SU-DHL-6 (cell line): ENCODE measurements around the gene TEX22.

Experiments used
- H2AFZ ChIP-seq: fragments of 200-600 bp; sonication (generic); 2 replicates; pipeline ENCODE4 v1.6.1; 2014; ENCODE audit warnings: low read depth, mild to moderate bottlenecking, moderate library complexity, mixed read lengths, antibody characterized with exemption, low read length; ENCODE audit not compliant: severe bottlenecking
- H3F3A ChIP-seq: fragments of 200-600 bp; shearing (Covaris generic); 2 replicates; pipeline ENCODE4 v1.6.0; 2016; ENCODE audit warnings: antibody characterized with exemption, mild to moderate bottlenecking; ENCODE audit not compliant: insufficient read depth
- H3K27ac ChIP-seq: fragments of 200-600 bp; sonication (generic); 2 replicates; pipeline ENCODE4 v1.5.1; 2016; ENCODE audit warnings: low read depth, mild to moderate bottlenecking, low read length, moderate library complexity, mixed read lengths
- H3K27me3 ChIP-seq: fragments of 200-600 bp; sonication (generic), shearing (Covaris generic); 2 replicates; pipeline ENCODE4 v1.6.0; 2014; ENCODE audit warnings: mild to moderate bottlenecking, low read length
- H3K36me3 ChIP-seq: fragments of 200-600 bp; sonication (generic); 2 replicates; pipeline ENCODE4 v1.6.1; 2014; ENCODE audit warnings: mild to moderate bottlenecking, low read length, mixed read lengths
- H3K4me2 ChIP-seq: fragments of 300-600, 200-600 bp; shearing (Covaris generic), sonication (generic); 2 replicates; pipeline ENCODE4 v1.6.0; 2014; ENCODE audit warnings: low read length, low read depth, mild to moderate bottlenecking; ENCODE audit not compliant: poor library complexity, severe bottlenecking
- H3K4me3 ChIP-seq: fragments of 200-600 bp; sonication (generic); 2 replicates; pipeline ENCODE4 v1.5.1; 2014; ENCODE audit warnings: antibody characterized with exemption, low read length, mild to moderate bottlenecking, mixed read lengths; ENCODE audit not compliant: insufficient read depth, poor library complexity, severe bottlenecking
- H3K79me2 ChIP-seq: fragments of 200-600 bp; sonication (generic); 2 replicates; pipeline ENCODE4 v1.6.1; 2014; ENCODE audit warnings: mild to moderate bottlenecking, low read length, moderate library complexity; ENCODE audit not compliant: insufficient read depth
- H3K9ac ChIP-seq: fragments of 200-600 bp; sonication (generic); 2 replicates; pipeline ENCODE4 v1.7.0; 2014; ENCODE audit warnings: mild to moderate bottlenecking, low read length
- H3K9me2 ChIP-seq: fragments of 200-600 bp; sonication (generic); replicated peaks from 2 replicates; pipeline ENCODE4 v1.6.1; 2014; ENCODE audit warnings: low read length; ENCODE audit not compliant: insufficient read depth
- H3K9me3 ChIP-seq: fragments of 200-600 bp; sonication (generic); 2 replicates; pipeline ENCODE4 v1.6.1; 2014; ENCODE audit warnings: low read length, mixed read lengths; ENCODE audit not compliant: insufficient read depth
- H4K20me1 ChIP-seq: fragments of 200-600 bp; sonication (generic); 2 replicates; pipeline ENCODE4 v1.6.1; 2014; ENCODE audit warnings: low read depth, mild to moderate bottlenecking, antibody characterized with exemption, low read length, moderate library complexity, mixed read lengths
- EZH2phosphoT487 ChIP-seq: fragments of 200-600 bp; sonication (generic), shearing (Covaris generic); conservative IDR thresholded peaks from 2 replicates; pipeline ENCODE4 v1.6.1; 2018; ENCODE audit warnings: mild to moderate bottlenecking, antibody characterized with exemption, low read length, moderate library complexity, mixed read lengths
- TF ChIP-seq, protein P1 (sequence below): fragments of 200-600 bp; sonication (generic); IDR thresholded peaks from one replicate; pipeline ENCODE4 v1.5.1; 2017; ENCODE audit warnings: antibody characterized with exemption, mild to moderate bottlenecking, low read length, moderate library complexity; ENCODE audit not compliant: insufficient read depth, poor library complexity, severe bottlenecking

The TEX22 gene

DNA sequence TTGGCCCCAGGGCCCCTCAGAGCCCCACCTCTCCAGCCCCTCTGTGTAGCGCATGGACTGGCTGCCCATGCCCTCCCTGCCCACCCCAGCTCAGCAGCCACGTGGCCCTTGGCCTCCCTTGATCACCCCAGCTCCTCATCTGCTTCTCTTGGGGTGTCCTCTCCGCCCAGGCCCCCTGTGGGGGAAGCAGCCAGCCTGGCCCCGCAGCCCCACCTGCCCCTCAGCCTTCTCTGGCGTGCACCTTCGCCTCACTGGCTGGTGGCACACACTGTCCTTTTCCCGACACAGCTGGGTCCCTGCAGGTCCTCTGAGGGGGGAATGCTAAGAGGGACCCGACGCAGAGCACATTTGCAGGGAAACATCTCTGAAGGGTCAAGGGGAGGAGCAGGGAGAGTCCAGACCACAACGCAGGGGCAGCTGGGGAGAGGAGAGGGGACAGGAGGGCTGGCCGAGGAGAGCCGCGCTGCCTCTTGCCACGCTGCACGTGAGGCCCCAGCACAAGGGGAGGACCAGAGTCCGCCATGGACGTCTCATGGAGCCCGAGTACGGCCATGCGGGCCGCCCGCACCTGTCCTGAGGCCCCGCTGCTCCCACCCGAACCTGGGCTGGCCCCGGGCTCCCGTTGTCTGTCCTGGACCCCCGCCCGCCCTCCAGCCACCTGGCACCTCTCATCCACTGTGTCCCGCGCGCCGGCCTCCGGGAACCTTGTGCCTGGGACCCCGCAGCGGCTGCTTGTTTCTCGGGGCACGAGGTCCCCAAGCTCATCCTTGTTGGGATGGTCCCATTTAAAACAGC lies 47.7 kb upstream of the TEX22 start:
- Histone ChIP-seq H3K36me3 (no peaks in the 10 kb centered on the region), H3K27me3 (no peaks in the 10 kb centered on the region), H4K20me1 (no peaks in the 10 kb centered on the region), H3K79me2 (no peaks in the 10 kb centered on the region), H3F3A (no peaks in the 10 kb centered on the region), H3K27ac (no peak overlapping the region), H3K9me3 (no peaks in the 10 kb centered on the region), H3K4me2 (no peak overlapping the region), H3K9me2 (no peaks in the 10 kb centered on the region), H3K4me3 (no peak overlapping the region), H3K9ac (no peak overlapping the region), H2AFZ (no peak overlapping the region)
- TF ChIP-seq EZH2phosphoT487: no peak
- TF ChIP-seq, protein P1, sequence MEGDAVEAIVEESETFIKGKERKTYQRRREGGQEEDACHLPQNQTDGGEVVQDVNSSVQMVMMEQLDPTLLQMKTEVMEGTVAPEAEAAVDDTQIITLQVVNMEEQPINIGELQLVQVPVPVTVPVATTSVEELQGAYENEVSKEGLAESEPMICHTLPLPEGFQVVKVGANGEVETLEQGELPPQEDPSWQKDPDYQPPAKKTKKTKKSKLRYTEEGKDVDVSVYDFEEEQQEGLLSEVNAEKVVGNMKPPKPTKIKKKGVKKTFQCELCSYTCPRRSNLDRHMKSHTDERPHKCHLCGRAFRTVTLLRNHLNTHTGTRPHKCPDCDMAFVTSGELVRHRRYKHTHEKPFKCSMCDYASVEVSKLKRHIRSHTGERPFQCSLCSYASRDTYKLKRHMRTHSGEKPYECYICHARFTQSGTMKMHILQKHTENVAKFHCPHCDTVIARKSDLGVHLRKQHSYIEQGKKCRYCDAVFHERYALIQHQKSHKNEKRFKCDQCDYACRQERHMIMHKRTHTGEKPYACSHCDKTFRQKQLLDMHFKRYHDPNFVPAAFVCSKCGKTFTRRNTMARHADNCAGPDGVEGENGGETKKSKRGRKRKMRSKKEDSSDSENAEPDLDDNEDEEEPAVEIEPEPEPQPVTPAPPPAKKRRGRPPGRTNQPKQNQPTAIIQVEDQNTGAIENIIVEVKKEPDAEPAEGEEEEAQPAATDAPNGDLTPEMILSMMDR: no peak

GRCh38 chr14:105351410-105351809 lies 46.9 kb upstream of the TEX22 start:
- no peaks in the 10 kb centered on the region for H3K27me3 ChIP-seq
- H3K9me2 ChIP-seq: no peaks in the 10 kb centered on the region
- no peak overlapping the region for H3K4me2 ChIP-seq
- no peaks in the 10 kb centered on the region for H3F3A ChIP-seq
- no peaks in the 10 kb centered on the region for H3K36me3 ChIP-seq
- H4K20me1 ChIP-seq: no peaks in the 10 kb centered on the region
- TF ChIP-seq EZH2phosphoT487: no peak
- TF ChIP-seq, protein P1: no peak
- H3K9ac ChIP-seq: no peak overlapping the region
- H3K4me3 ChIP-seq: no peak overlapping the region
- H3K79me2 ChIP-seq: no peaks in the 10 kb centered on the region
- no peaks in the 10 kb centered on the region for H3K9me3 ChIP-seq
- H3K27ac ChIP-seq: no peak overlapping the region
- H2AFZ ChIP-seq: no peak overlapping the region

- Histone ChIP-seq H4K20me1 (no peaks in the 10 kb centered on the region), H3K4me3 (no peak overlapping the region), H3K27ac (no peak overlapping the region), H2AFZ (no peak overlapping the region), H3K36me3 (no peaks in the 10 kb centered on the region), H3K9me3 (no peaks in the 10 kb centered on the region), H3K27me3 (no peaks in the 10 kb centered on the region), H3F3A (no peaks in the 10 kb centered on the region), H3K79me2 (no peaks in the 10 kb centered on the region), H3K9ac (no peak overlapping the region), H3K4me2 (no peak overlapping the region), H3K9me2 (no peaks in the 10 kb centered on the region)
- TF ChIP-seq, protein P1: peak; percentile 70
- TF ChIP-seq EZH2phosphoT487: no peak
Observed at GRCh38 chr14:105351920-105352851, 46.2 kb upstream of the TEX22 start.
